ENCODE results near the gene REP15. TPM values are rescaled to one million over a fixed set of nuclear protein-coding genes. Genes with fewer than 3 reads are reported as not detected.

Gene REP15
- total and polyA plus RNA-seq, 2 of the 8 experiments (the other 6 are each of a cell fraction or from before 2014, with no cell fraction given) = 0.06 to 0.73 TPM

GRCh38 chr12:27711967-27712366, 15.7 kb downstream of the REP15 start (continued):
- no peak for TF ChIP-seq HDAC6 (IDR thresholded peaks at IDR 0.05; ENCODE audit: low read depth, low read length)
- TF ChIP-seq YY1 (IDR thresholded peaks at IDR 0.05; ENCODE audit: low read depth, low read length) = no peak
